Prostate gland (tissue), 2 donors: Measurements from ENCODE around the gene PALS1. TPM values are rescaled to one million over a fixed set of nuclear protein-coding genes. Genes with fewer than 3 reads are reported as not detected.

ENCODE experiments used
- DNase-seq: peaks from one replicate; pipeline ENCODE4 v3.0.0-alpha.2; 2019; ENCODE audit warnings: low spot score
- H3K27ac ChIP-seq, 2 donors: fragments of 200-600 bp; sonication (generic); 2 replicates each; pipeline ENCODE4 v1.5.1; 2017 to 2019
- H3K27me3 ChIP-seq: fragments of 200-600 bp; sonication (generic); replicated peaks from 2 replicates; pipeline ENCODE4 v1.5.1; 2019; ENCODE audit not compliant: insufficient read depth
- H3K36me3 ChIP-seq, 2 donors: fragments of 200-600 bp; sonication (generic); 1 replicate in 1 of 2; 2 replicates in 1 of 2; pipeline versions ENCODE4 v1.5.1 to v1.8.1; 2017 to 2019
- H3K4me1 ChIP-seq: fragments of 200-600 bp; sonication (generic); replicated peaks from 2 replicates; pipeline ENCODE4 v1.5.1; 2019
- H3K4me3 ChIP-seq, 2 donors: fragments of 200-600 bp; sonication (generic); 2 replicates each; pipeline ENCODE4 v1.5.1; 2017 to 2019
- H3K9me3 ChIP-seq: fragments of 200-600 bp; sonication (generic); 2 replicates; pipeline ENCODE4 v1.5.1; 2017
- CTCF ChIP-seq, 4 experiments: fragments of 200-600 bp in 2 of 4; fragments of 450-650 bp in 2 of 4; sonication (generic) in 2 of 4; IDR thresholded peaks; 1 replicate in 3 of 4; 2 replicates in 1 of 4; pipeline ENCODE4 v1.5.1; 2016 to 2019; ENCODE audit warnings: antibody characterized with exemption in 4 of 4, mild to moderate bottlenecking in 2 of 4, moderate library complexity in 2 of 4
- POLR2A ChIP-seq: fragments of 450-650 bp; IDR thresholded peaks from one replicate; pipeline ENCODE4 v1.6.1; 2016; ENCODE audit warnings: antibody characterized with exemption, mild to moderate bottlenecking
- POLR2AphosphoS5 ChIP-seq: sonication (generic); formaldehyde crosslinking; IDR thresholded peaks from one replicate; pipeline ENCODE4 v1.6.1; 2017; ENCODE audit warnings: antibody characterized with exemption
- WGBS: methylation state at CpG from one replicate; pipeline ENCODE4 v1.1.5; 2018; 5-methylcytosine and 5-hydroxymethylcytosine counted together
- intact Hi-C: fragments of 100-400 bp; cut with DNase I; formaldehyde crosslinking; loops from one replicate; pipeline ENCODE4 v1.14.2; 2022
- total RNA-seq, 2 donors: library from RNA; depleted of rRNA; stranded (reverse); fragments of >200 nt; gene quantifications; one replicate each; pipeline ENCODE4 v1.1.0, GENCODE V29; 2016

Gene PALS1
- total RNA-seq, 2 donors from 2014 or later, result 22.3 to 36.5 TPM

- Histone ChIP-seq H3K27ac (no peak overlapping the region), H3K36me3 (no peaks in the 10 kb centered on the region), H3K9me3 (no peaks in the 10 kb centered on the region), H3K4me1 (no peaks in the 10 kb centered on the region), H3K4me3 (no peak overlapping the region), H3K27me3 (no peaks in the 10 kb centered on the region)
- TF ChIP-seq POLR2AphosphoS5 (no peak), CTCF (IDR thresholded peaks at IDR 0.05) (no peak), POLR2A (no peak)
- no peak for DNase-seq
- 54% methylated on average over 4 of the region's 4 CpGs for WGBS
- intact Hi-C loops, result no loop called here
Measured at GRCh38 chr14:67267576-67268328, 26.5 kb downstream of the PALS1 start.

GRCh38 chr14:67268426-67269150 is 27.4 kb downstream of the PALS1 start:
- no peak for TF ChIP-seq POLR2A
- TF ChIP-seq CTCF (IDR thresholded peaks at IDR 0.05), result no peak
- TF ChIP-seq POLR2AphosphoS5, result no peak
- no peak overlapping the region for H3K4me3 ChIP-seq
- no peaks in the 10 kb centered on the region for H3K27me3 ChIP-seq
- DNase-seq, result no peak
- H3K4me1 ChIP-seq, result no peaks in the 10 kb centered on the region
- 35% methylated on average over 11 of the region's 11 CpGs for WGBS
- no peak overlapping the region for H3K27ac ChIP-seq
- intact Hi-C loops, result no loop called here
- H3K9me3 ChIP-seq, result no peaks in the 10 kb centered on the region
- H3K36me3 ChIP-seq, result no peaks in the 10 kb centered on the region

DNA sequence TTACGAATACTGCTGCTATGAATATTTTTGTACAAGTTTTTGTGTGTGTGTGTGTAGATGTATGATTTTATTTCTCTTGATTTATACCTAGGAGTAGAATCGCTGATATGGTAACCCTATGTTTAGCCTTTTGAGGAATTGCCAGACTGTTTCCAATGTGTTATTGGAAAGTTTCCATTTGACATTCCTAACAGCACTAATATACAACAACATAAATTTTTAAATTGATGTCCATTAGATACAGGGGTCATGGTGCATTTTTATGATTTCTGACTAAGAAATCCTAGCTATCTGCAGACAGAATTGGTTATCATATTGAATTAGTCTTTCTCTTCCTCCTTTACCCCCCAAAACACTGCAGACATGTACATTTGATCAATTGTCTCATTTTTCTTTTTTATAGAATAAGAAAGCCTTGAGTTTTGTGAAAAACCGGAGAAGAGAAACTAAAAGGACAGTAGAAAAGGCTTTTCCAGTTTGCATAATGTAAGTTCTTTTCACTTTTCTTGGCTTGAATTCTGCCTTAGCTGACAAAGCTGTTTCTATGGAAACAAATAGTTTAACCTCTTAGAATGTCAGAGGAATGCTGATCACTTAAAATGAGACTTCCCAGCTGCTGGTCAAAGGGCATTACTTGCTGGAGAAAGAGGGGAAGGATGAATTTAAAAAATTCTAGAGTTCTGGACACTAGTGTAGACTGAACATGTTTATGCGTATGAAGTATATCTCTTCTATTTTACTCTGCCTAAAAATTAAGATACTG is 28.2 kb downstream of the PALS1 start:
- TF ChIP-seq CTCF (IDR thresholded peaks at IDR 0.05), result no peak
- no peak for TF ChIP-seq POLR2A
- TF ChIP-seq POLR2AphosphoS5, result no peak
- WGBS, result 54% methylated on average over 4 of the region's 4 CpGs
- DNase-seq, result no peak
- no peak overlapping the region for H3K27ac ChIP-seq
- intact Hi-C loops, result no loop called here
- H3K4me1 ChIP-seq, result no peaks in the 10 kb centered on the region
- H3K36me3 ChIP-seq, result no peaks in the 10 kb centered on the region
- H3K4me3 ChIP-seq, result no peak overlapping the region
- no peaks in the 10 kb centered on the region for H3K9me3 ChIP-seq
- H3K27me3 ChIP-seq, result no peaks in the 10 kb centered on the region

- Histone ChIP-seq H3K9me3 (no peaks in the 10 kb centered on the region), H3K27ac (no peak overlapping the region), H3K4me3 (no peak overlapping the region), H3K4me1 (no peaks in the 10 kb centered on the region), H3K27me3 (no peaks in the 10 kb centered on the region), H3K36me3 (no peaks in the 10 kb centered on the region)
- intact Hi-C loops, result no loop called here
- no peak for DNase-seq
- 43% methylated on average over 3 of the region's 3 CpGs for WGBS
- TF ChIP-seq POLR2AphosphoS5, result no peak
- TF ChIP-seq POLR2A, result no peak
- no peak for TF ChIP-seq CTCF (IDR thresholded peaks at IDR 0.05)
Measured at GRCh38 chr14:67270145-67270753, 29.0 kb downstream of the PALS1 start.
